IMR-90 (cell line): Measurements from ENCODE around the gene P3H1.

ENCODE experiments used
- CTCF ChIP-seq: conservative IDR thresholded peaks from 2 replicates; pipeline ENCODE4 v1.5.1; 2012; ENCODE audit warnings: mild to moderate bottlenecking, low read depth, low read length, improper control_type of control experiment
- POLR2A ChIP-seq: IDR thresholded peaks from 2 replicates; pipeline ENCODE4 v1.6.1; 2012; ENCODE audit warnings: mild to moderate bottlenecking, low read depth, low read length
- RCOR1 ChIP-seq: IDR thresholded peaks from 2 replicates; pipeline ENCODE4 v1.6.1; 2012; ENCODE audit warnings: mild to moderate bottlenecking, low read length, improper control_type of control experiment; ENCODE audit not compliant: insufficient replicate concordance
- TF ChIP-seq, protein P1 (sequence below): fragments of 150-350 bp; IDR thresholded peaks from 2 replicates; pipeline ENCODE4 v1.6.1; 2016; ENCODE audit warnings: low read depth, mild to moderate bottlenecking, low read length, moderate library complexity, borderline replicate concordance

- TF ChIP-seq CTCF (no peak), POLR2A (no peak), RCOR1 (no peak)
- TF ChIP-seq, protein P1, sequence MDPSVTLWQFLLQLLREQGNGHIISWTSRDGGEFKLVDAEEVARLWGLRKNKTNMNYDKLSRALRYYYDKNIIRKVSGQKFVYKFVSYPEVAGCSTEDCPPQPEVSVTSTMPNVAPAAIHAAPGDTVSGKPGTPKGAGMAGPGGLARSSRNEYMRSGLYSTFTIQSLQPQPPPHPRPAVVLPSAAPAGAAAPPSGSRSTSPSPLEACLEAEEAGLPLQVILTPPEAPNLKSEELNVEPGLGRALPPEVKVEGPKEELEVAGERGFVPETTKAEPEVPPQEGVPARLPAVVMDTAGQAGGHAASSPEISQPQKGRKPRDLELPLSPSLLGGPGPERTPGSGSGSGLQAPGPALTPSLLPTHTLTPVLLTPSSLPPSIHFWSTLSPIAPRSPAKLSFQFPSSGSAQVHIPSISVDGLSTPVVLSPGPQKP, result no peak
Observed at GRCh38 chr1:42767510-42768000, 727 bp upstream of the P3H1 start.
